ENCODE results near the gene GIPR. TPM values are rescaled to one million over a fixed set of nuclear protein-coding genes. Genes with fewer than 3 reads are reported as not detected.
"Not testable (repeated sequence)": the region's sequence is repeated elsewhere in the genome, so short reads cannot be mapped to it uniquely, and the experiment has no call there.

The GIPR gene
- 1 to 10 TPM in 7 of 9 donors, under 1 TPM in 2; 0.64 to 7.1 (median 4.8) TPM for total RNA-seq
- polyA plus RNA-seq, result 1 to 10 TPM; 1.9 to 8.1 TPM
- long read RNA-seq, donor 1, partial matches to known transcripts, result 2 of 7 reads
- long read RNA-seq, donor 1, other reads (novel, unspliced or antisense), result 3 of 7 reads
- long read RNA-seq, donor 2, partial matches to known transcripts, result 0 of 2 reads
- long read RNA-seq, donor 2, other reads (novel, unspliced or antisense), result 2 of 2 reads
- long read RNA-seq, donor 3, partial matches to known transcripts, result 2 of 4 reads
- long read RNA-seq, donor 3, other reads (novel, unspliced or antisense), result 2 of 4 reads

GRCh38 chr19:45667620-45668341, at the start of gene GIPR:
TSS of gene GIPR (plus strand) at chr19:45668221. CDS start at chr19:45669521, 1,300 bp downstream.
- WGBS, 4 donors, result 14 to 19% (median 16%) methylated on average over 11 to 15 of the region's 15 CpGs
- peak; percentile 25 to 79 (median 62) for ATAC-seq
- intact Hi-C loops (cut with DNase I), result no loop called here

GRCh38 chr19:45621389-45621788, 46.6 kb upstream of the GIPR start:
- TF ChIP-seq CTCF (IDR thresholded peaks at IDR 0.05), result no peak
- TF ChIP-seq POLR2A (IDR thresholded peaks at IDR 0.05), result no peak
- DNase-seq (no peak), ATAC-seq (peak in 2 of 4 donors; percentile 26 to 45)
- intact Hi-C loops (cut with DNase I), result no loop called here
- Histone ChIP-seq H3K4me3 (no peak overlapping the region), H3K4me1 (peaks cover 0 to under 1% (median 0%) of the 10 kb centered on the region in 12 donors), H3K36me3 (peaks cover 0 to 79% (median 58%) of the 10 kb centered on the region in 9 donors), H3K27me3 (no peaks in the 10 kb centered on the region), H3K27ac (no peak overlapping the region), H3K9me3 (no peaks in the 10 kb centered on the region)
- 87 to 92% (median 91%) methylated on average over 16 to 17 of the region's 17 CpGs for WGBS, 4 donors

More at GRCh38 chr19:45667620-45668341, at the start of gene GIPR:
- Histone ChIP-seq H3K4me1 (peaks cover 0 to 31% (median 11%) of the 10 kb centered on the region in 12 donors), H3K36me3 (no peaks in the 10 kb centered on the region), H3K4me3 (peak within 1 kb of the TSS; percentile 2 to 68 (median 48)), H3K27me3 (peaks cover 0 to 78% (median 27%) of the 10 kb centered on the region in 9 donors), H3K27ac (peak within 1 kb of the TSS in 5 of 12 donors; percentile 9 to 49 (median 34)), H3K9me3 (no peaks in the 10 kb centered on the region)
- no peak for TF ChIP-seq CTCF (IDR thresholded peaks at IDR 0.05)
- TF ChIP-seq POLR2A (IDR thresholded peaks at IDR 0.05), result no peak
- DNase-seq, result peak in 4 of 5 donors; percentile 61 to 80 (median 70)

- H3K4me1 ChIP-seq, result no peaks in the 10 kb centered on the region
- H3K27ac ChIP-seq, result no peak overlapping the region
- no peaks in the 10 kb centered on the region for H3K9me3 ChIP-seq
- no peak for TF ChIP-seq POLR2A (IDR thresholded peaks at IDR 0.05)
- TF ChIP-seq CTCF (IDR thresholded peaks at IDR 0.05), result no peak
- 90 to 93% (median 91%) methylated on average over 6 of the region's 6 CpGs for WGBS, 4 donors
- DNase-seq (no peak), ATAC-seq (no peak)
- no peak overlapping the region for H3K4me3 ChIP-seq
- H3K36me3 ChIP-seq, result peaks cover 0 to 85% (median 61%) of the 10 kb centered on the region in 9 donors
- intact Hi-C loops (cut with DNase I), result no loop called here
- H3K27me3 ChIP-seq, result no peaks in the 10 kb centered on the region
Measured at GRCh38 chr19:45621976-45622503, 46.0 kb upstream of the GIPR start.

GRCh38 chr19:45623984-45624383, 44.0 kb upstream of the GIPR start:
- no peaks in the 10 kb centered on the region for H3K27me3 ChIP-seq
- WGBS, 4 donors, result 90 to 95% (median 91%) methylated on average over 1 of the region's 1 CpG
- DNase-seq (no peak), ATAC-seq (no peak)
- TF ChIP-seq CTCF (IDR thresholded peaks at IDR 0.05) (no peak), POLR2A (IDR thresholded peaks at IDR 0.05) (no peak)
- H3K27ac ChIP-seq, result no peak overlapping the region
- no peaks in the 10 kb centered on the region for H3K9me3 ChIP-seq
- intact Hi-C loops (cut with DNase I), result no loop called here
- H3K36me3 ChIP-seq, result peaks cover 0 to 91% (median 68%) of the 10 kb centered on the region in 9 donors
- no peaks in the 10 kb centered on the region for H3K4me1 ChIP-seq
- H3K4me3 ChIP-seq, result no peak overlapping the region

- intact Hi-C loops (cut with DNase I); H3K27me3 ChIP-seq; H3K9me3 ChIP-seq; H3K27ac ChIP-seq; ATAC-seq; H3K4me3 ChIP-seq; DNase-seq: not testable (repeated sequence)
- 94 to 98% (median 96%) methylated on average over 7 of the region's 7 CpGs for WGBS, 4 donors
- Histone ChIP-seq H3K36me3 (peaks cover 0 to 66% (median 50%) of the 10 kb centered on the region in 9 donors), H3K4me1 (peaks cover 0 to 11% (median 0%) of the 10 kb centered on the region in 12 donors)
Measured at GRCh38 chr19:45628219-45628618, 39.8 kb upstream of the GIPR start.

Measured in heart left ventricle (tissue), 16 donors.